ENCODE data around the gene IFRD2. TPM values are rescaled to one million over a fixed set of nuclear protein-coding genes. Genes with fewer than 3 reads are reported as not detected.

Gene IFRD2, protein sequence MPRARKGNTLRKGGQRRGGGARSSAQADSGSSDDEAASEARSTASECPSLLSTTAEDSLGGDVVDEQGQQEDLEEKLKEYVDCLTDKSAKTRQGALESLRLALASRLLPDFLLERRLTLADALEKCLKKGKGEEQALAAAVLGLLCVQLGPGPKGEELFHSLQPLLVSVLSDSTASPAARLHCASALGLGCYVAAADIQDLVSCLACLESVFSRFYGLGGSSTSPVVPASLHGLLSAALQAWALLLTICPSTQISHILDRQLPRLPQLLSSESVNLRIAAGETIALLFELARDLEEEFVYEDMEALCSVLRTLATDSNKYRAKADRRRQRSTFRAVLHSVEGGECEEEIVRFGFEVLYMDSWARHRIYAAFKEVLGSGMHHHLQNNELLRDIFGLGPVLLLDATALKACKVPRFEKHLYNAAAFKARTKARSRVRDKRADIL
- total RNA-seq: 77.7 and 113 TPM in 2 replicates

DNA sequence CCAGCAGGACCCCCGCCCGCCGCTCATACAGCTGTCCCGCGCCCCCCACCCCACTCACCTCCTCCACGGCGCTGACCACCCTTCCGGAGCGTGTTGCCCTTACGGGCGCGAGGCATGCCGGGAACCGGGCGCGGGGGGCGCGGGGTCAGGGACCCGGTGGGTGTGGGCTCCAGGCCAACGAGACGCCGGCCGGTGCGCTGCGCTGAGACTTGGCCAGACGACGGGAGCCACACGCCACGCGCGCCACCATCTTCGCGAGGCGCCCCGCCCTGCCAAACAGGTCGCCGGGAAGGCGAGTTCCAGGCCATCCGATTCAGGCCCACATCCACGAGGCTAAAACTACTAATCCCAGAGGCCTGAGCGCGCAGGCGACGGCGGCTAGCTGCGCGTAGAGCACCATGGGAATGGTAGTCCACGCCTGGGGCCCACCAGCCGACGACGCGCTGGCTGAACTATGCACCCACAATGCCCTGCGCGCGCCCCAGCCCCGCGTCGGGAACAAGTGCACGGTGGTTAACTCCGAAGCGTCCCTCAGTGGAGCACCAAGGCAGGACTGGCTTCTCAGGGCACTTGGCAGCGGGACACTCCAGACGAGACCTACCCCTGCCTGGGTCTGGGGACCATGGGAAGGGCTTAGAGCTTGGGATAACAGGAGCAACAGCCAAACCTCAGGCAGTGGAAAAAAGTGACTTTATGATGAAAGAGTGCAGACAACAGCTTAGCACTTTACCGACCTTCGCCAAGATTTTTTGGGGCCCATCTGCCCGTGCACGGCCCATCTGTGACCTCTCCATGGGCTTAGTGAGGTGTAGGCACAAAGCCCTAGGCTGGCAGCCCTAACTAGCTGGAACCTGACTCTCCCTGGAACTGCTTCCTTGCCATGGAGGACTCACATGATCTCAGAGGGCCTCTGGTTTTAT lies at the start of gene IFRD2:
Gene IFRD2 (minus strand): TSS at position 271 of the 920 bp plus-strand sequence. CDS start 155 bp downstream, at position 116.
- TF ChIP-seq, protein P1, sequence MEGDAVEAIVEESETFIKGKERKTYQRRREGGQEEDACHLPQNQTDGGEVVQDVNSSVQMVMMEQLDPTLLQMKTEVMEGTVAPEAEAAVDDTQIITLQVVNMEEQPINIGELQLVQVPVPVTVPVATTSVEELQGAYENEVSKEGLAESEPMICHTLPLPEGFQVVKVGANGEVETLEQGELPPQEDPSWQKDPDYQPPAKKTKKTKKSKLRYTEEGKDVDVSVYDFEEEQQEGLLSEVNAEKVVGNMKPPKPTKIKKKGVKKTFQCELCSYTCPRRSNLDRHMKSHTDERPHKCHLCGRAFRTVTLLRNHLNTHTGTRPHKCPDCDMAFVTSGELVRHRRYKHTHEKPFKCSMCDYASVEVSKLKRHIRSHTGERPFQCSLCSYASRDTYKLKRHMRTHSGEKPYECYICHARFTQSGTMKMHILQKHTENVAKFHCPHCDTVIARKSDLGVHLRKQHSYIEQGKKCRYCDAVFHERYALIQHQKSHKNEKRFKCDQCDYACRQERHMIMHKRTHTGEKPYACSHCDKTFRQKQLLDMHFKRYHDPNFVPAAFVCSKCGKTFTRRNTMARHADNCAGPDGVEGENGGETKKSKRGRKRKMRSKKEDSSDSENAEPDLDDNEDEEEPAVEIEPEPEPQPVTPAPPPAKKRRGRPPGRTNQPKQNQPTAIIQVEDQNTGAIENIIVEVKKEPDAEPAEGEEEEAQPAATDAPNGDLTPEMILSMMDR (IDR thresholded peaks at IDR 0.05; ENCODE audit: insufficient read depth, low read length, poor library complexity, severe bottlenecking): no peak
- Histone ChIP-seq H3K4me3 (ENCODE audit: low read depth, low read length) (peak within 1 kb of the TSS; percentile 89), H3K27me3 (ENCODE audit: control insufficient read depth, insufficient read depth, low read length) (no peaks in the 10 kb centered on the region), H3K36me3 (ENCODE audit: control insufficient read depth, insufficient read depth, low read length) (peaks cover 3% of the 10 kb centered on the region)
- DNase-seq (ENCODE audit: low read depth): peak; percentile 90

DNA sequence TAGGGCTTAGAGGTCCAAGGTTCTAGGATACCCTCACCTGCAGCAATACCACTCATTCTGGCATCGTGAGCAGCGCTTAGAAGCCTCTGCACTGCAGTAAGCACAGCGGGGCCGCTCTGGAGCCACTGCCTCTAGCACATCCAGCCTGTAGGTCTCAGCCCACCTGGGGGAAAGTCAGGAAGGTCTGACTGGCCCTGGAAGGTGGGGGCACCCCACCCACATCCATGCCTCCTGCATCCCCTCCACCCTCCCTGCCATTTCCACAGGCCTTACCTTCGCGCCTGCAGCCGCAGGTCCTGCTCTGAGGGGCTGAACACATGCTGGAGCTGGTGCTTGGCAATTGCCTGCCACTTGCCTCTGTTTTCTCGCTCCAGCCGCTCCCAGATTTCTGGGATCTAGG lies 49.3 kb upstream of the IFRD2 start:
- DNase-seq (ENCODE audit: low read depth): no peak
- H3K36me3 ChIP-seq (ENCODE audit: control insufficient read depth, insufficient read depth, low read length): no peaks in the 10 kb centered on the region
- peaks cover 11% of the 10 kb centered on the region for H3K27me3 ChIP-seq (ENCODE audit: control insufficient read depth, insufficient read depth, low read length)
- TF ChIP-seq, protein P1 (IDR thresholded peaks at IDR 0.05; ENCODE audit: insufficient read depth, low read length, poor library complexity, severe bottlenecking): no peak
- no peak overlapping the region for H3K4me3 ChIP-seq (ENCODE audit: low read depth, low read length)

DNA sequence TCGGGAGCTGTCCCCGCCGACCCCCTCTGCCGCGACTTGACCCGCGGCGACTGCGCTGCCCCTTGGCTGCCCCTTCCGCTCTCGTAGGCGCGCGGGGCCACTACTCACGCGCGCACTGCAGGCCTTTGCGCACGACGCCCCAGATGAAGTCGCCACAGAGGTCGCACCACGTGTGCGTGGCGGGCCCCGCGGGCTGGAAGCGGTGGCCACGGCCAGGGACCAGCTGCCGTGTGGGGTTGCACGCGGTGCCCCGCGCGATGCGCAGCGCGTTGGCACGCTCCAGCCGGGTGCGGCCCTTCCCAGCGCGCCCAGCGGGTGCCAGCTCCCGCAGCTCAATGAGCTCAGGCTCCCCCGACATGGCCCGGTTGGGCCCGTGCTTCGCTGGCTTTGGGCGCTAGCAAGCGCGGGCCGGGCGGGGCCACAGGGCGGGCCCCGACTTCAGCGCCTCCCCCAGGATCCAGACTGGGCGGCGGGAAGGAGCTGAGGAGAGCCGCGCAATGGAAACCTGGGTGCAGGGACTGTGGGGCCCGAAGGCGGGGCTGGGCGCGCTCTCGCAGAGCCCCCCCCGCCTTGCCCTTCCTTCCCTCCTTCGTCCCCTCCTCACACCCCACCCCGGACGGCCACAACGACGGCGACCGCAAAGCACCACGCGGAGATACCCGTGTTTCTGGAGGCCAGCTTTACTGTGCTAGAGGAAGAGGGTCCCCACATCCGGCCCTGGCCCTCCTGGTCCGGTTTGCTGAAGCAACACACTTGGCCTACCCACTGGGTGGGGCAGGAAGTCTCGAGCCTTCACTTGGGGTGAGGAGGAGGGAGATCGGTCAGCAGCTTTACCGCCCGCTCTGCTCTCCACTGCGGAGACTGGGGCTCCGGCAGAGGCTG lies 48.5 kb upstream of the IFRD2 start, which contains the start of gene RASSF1:
Gene RASSF1 (minus strand): TSS at position 389 of the 882 bp plus-strand sequence. CDS start 31 bp downstream, at position 358.
- TF ChIP-seq, protein P1 (IDR thresholded peaks at IDR 0.05; ENCODE audit: insufficient read depth, low read length, poor library complexity, severe bottlenecking): no peak
- no peaks in the 10 kb centered on the region for H3K36me3 ChIP-seq (ENCODE audit: control insufficient read depth, insufficient read depth, low read length)
- H3K4me3 ChIP-seq (ENCODE audit: low read depth, low read length): peak within 1 kb of the TSS; percentile 17
- no peak for DNase-seq (ENCODE audit: low read depth)
- peaks cover 11% of the 10 kb centered on the region for H3K27me3 ChIP-seq (ENCODE audit: control insufficient read depth, insufficient read depth, low read length)

DNA sequence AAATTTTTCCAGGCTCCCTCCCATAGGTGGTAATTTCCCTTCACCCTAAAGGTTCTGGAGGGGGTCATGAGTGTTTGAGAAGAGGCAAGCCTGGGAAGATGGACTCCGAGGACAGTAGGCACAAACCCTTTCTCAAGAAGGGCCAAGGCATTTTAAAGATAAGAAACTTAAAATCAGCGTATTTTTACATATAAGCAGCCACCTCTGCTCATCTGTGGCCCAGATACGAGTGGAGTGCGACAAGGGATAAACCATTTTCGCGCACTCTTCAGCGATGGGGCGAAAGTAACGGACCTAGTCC lies 47.9 kb upstream of the IFRD2 start:
- Histone ChIP-seq H3K4me3 (ENCODE audit: low read depth, low read length) (peak overlapping the region; percentile 17), H3K27me3 (ENCODE audit: control insufficient read depth, insufficient read depth, low read length) (peaks cover 11% of the 10 kb centered on the region), H3K36me3 (ENCODE audit: control insufficient read depth, insufficient read depth, low read length) (no peaks in the 10 kb centered on the region)
- TF ChIP-seq, protein P1 (IDR thresholded peaks at IDR 0.05; ENCODE audit: insufficient read depth, low read length, poor library complexity, severe bottlenecking): no peak
- DNase-seq (ENCODE audit: low read depth): no peak

DNA sequence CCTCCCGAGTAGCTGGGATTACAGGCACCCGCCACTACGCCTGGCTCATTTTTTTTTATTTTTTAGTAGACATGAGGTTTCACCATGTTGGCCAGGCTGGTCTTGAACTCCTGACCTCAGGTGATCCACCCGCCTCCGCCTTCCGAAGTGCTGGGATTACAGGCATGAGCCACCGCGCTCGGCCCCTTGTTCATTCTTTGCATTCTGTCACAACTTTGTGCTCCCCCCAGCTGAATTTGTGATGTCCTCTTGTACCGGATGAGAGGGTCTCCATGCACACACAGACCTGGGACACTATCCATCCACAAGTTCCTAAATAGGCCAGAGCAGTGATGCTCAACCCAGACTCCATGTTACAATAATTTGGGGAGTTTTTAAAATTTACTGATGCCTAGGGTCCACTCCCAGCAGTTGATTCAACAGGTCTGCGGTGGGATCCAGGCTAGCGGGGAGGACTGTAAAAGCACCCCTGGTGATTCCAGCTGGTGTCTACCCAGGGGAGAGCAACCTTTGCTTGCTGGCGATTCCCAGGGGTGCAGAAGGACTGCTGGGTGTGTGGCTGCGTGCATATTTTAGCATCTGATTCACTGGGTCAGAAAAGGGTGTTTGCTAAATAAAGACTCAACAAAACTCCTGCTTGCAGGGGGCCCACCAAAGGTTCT lies 47.4 kb upstream of the IFRD2 start:
- DNase-seq (ENCODE audit: low read depth): no peak
- Histone ChIP-seq H3K36me3 (ENCODE audit: control insufficient read depth, insufficient read depth, low read length) (no peaks in the 10 kb centered on the region), H3K4me3 (ENCODE audit: low read depth, low read length) (no peak overlapping the region), H3K27me3 (ENCODE audit: control insufficient read depth, insufficient read depth, low read length) (peaks cover 11% of the 10 kb centered on the region)
- TF ChIP-seq, protein P1 (IDR thresholded peaks at IDR 0.05; ENCODE audit: insufficient read depth, low read length, poor library complexity, severe bottlenecking): no peak

Data from kidney epithelial cell (primary cell).